ENCODE measurements around the gene RPS19BP1.

The RPS19BP1 gene

GRCh38 chr22:39576027-39576426 is 43.5 kb upstream of the RPS19BP1 start:
- no peak for TF ChIP-seq CTCF (IDR thresholded peaks at IDR 0.05; ENCODE audit: low read depth, low read length, missing control alignments)
- DNase-seq (ENCODE audit: extremely low read depth, low read depth), result no peak
- H3K4me3 ChIP-seq (replicated peaks; ENCODE audit: low read depth, low read length), result no peak overlapping the region

DNA sequence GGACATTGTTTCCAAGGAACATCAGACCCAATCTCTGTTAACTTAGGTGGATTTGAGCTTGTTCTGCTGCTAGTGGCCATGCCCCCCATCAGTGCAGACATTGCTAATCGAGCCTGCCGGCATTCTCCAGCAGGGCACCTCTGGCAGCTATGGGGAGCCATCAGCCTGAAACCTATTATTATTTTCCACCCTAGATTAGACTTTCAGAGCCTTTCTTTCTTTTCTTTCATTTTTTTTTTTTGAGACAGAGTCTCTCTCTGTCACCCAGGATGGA is 42.9 kb upstream of the RPS19BP1 start:
- DNase-seq (ENCODE audit: extremely low read depth, low read depth), result no peak
- no peak overlapping the region for H3K4me3 ChIP-seq (replicated peaks; ENCODE audit: low read depth, low read length)
- no peak for TF ChIP-seq CTCF (IDR thresholded peaks at IDR 0.05; ENCODE audit: low read depth, low read length, missing control alignments)

DNA sequence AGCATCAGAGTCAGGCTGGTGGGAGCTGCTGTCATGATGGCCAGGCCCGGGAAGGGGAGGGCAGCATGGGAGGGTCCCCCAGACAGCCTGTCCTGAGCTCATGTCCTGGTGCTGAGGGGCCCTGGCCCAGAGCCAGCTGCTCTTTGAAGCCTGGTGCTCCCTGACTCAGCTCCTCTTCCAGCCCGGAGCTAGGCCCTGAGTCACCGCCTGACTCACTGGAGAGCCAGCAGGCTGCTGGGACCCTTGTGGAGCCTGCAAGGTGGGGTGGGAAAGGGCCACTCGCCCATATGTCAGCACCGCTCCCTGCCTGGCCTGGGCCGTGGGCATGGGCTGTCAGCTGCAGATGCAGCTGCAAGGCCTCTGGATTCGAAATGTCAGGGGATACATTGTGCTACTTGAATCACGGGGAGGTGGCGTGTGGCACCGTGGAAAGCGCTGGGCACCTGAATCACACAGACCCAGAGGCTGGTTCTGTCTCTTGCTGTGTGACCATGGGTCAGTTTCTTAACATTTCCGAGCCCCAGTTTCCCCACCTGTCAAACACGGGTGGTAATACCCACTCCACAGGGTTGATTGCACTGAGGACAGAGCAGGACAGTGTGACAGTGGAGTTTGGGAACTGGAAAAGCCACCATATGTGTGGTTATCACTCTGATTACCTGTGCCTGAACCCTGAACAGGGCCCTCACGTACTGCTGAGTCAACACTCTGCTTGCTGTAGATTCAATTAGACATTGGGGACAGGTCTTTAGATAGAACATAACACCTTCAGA is 42.4 kb upstream of the RPS19BP1 start:
- DNase-seq (ENCODE audit: extremely low read depth, low read depth), result peak; percentile 69
- no peak overlapping the region for H3K4me3 ChIP-seq (replicated peaks; ENCODE audit: low read depth, low read length)
- no peak for TF ChIP-seq CTCF (IDR thresholded peaks at IDR 0.05; ENCODE audit: low read depth, low read length, missing control alignments)

- TF ChIP-seq CTCF (IDR thresholded peaks at IDR 0.05; ENCODE audit: low read depth, low read length, missing control alignments), result no peak
- H3K4me3 ChIP-seq (replicated peaks; ENCODE audit: low read depth, low read length), result no peak overlapping the region
- DNase-seq (ENCODE audit: extremely low read depth, low read depth), result no peak
Observed at GRCh38 chr22:39571538-39571937, 39.0 kb upstream of the RPS19BP1 start.

DNA sequence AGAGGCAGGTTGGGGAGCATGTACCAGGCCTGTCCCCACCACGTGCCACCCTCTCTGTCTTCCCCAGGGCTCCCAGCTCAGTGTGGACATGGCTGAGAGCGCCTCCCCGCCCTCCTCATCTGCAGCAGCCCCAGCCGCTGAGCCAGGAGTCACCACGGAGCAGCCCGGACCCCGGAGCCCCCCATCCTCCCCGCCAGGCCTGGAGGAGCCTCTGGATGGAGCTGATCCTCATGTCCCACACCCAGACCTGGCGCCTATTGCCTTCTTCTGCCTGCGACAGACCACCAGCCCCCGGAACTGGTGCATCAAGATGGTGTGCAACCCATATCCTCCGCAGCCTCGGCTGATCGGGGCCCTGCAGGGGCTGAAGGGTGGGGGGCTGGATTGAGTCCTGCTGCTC is 38.1 kb upstream of the RPS19BP1 start, which contains the start of gene CACNA1I:
CACNA1I (plus strand) TSS at position 89 of the 400 bp plus-strand sequence; CDS start at position 89, 0 bp downstream.
- no peak for DNase-seq (ENCODE audit: extremely low read depth, low read depth)
- H3K4me3 ChIP-seq (replicated peaks; ENCODE audit: low read depth, low read length), result no peak within 1 kb of the TSS

GRCh38 chr22:39570226-39570625 is 37.7 kb upstream of the RPS19BP1 start:
- DNase-seq (ENCODE audit: extremely low read depth, low read depth), result no peak
- H3K4me3 ChIP-seq (replicated peaks; ENCODE audit: low read depth, low read length), result no peak overlapping the region
- no peak for TF ChIP-seq CTCF (IDR thresholded peaks at IDR 0.05; ENCODE audit: low read depth, low read length, missing control alignments)

More for the DNA sequence above, 38.1 kb upstream of the RPS19BP1 start, which contains the start of gene CACNA1I:
- TF ChIP-seq CTCF (IDR thresholded peaks at IDR 0.05; ENCODE audit: low read depth, low read length, missing control alignments), result no peak

DNA sequence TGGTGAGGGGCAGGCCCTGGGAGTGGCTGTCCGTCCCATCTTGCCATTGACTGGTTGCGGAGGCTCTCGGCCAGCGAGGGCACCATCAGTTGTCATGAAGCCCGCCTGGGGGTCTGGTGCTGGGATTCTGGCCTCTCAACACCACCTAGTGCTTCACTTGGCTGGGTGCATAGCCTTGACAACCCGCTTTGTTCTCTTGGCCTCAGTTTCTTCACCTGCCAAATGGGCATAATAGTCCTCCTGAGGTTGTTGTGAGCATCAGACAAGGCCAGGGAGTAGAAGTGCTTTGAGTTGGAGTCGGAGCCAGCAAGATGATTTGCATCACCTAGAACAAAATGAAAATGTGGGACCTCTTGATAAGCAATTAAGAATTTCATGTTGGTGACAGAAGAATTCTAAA is 36.5 kb upstream of the RPS19BP1 start:
- no peak overlapping the region for H3K4me3 ChIP-seq (replicated peaks; ENCODE audit: low read depth, low read length)
- no peak for TF ChIP-seq CTCF (IDR thresholded peaks at IDR 0.05; ENCODE audit: low read depth, low read length, missing control alignments)
- no peak for DNase-seq (ENCODE audit: extremely low read depth, low read depth)

Measured in HFF-Myc (cell line).